Activated T-helper 1 cell treated with anti-CD3 and anti-CD28 coated beads, Interleukin-2, amount 50 U/mL, for 16 hours (primary cell): Measurements from ENCODE around the gene SYNPR.

Experiments used
- DNase-seq, 2 donors: peaks; one replicate each; pipeline ENCODE4 v3.0.0-alpha.2; 2020; ENCODE audit warnings: low read depth in 1 of 2, low spot score in 1 of 2

The SYNPR gene

GRCh38 chr3:63384382-63384781, 106.3 kb downstream of the SYNPR start:
- DNase-seq: no peak

GRCh38 chr3:63385629-63386028, 107.5 kb downstream of the SYNPR start:
- no peak for DNase-seq

GRCh38 chr3:63386568-63386967, 108.5 kb downstream of the SYNPR start:
- no peak for DNase-seq

- no peak for DNase-seq
Measured at GRCh38 chr3:63387568-63387967, 109.5 kb downstream of the SYNPR start.

- no peak for DNase-seq
Measured at GRCh38 chr3:63390710-63391230, 112.7 kb downstream of the SYNPR start.

- DNase-seq: no peak
Measured at GRCh38 chr3:63395960-63396359, 117.9 kb downstream of the SYNPR start.

- no peak for DNase-seq
Measured at GRCh38 chr3:63400246-63400860, 122.2 kb downstream of the SYNPR start.

GRCh38 chr3:63405882-63406281, 127.8 kb downstream of the SYNPR start:
- DNase-seq: no peak

- DNase-seq: no peak
Measured at GRCh38 chr3:63413523-63413922, 135.4 kb downstream of the SYNPR start.

- no peak for DNase-seq
Measured at GRCh38 chr3:63414607-63415006, 136.5 kb downstream of the SYNPR start.

- no peak for DNase-seq
Measured at GRCh38 chr3:63429905-63430304, 151.8 kb downstream of the SYNPR start.

- DNase-seq: no peak
Measured at GRCh38 chr3:63430875-63431274, 152.8 kb downstream of the SYNPR start.

- DNase-seq: no peak
Measured at GRCh38 chr3:63437858-63438257, 159.8 kb downstream of the SYNPR start.

GRCh38 chr3:63438826-63439371, 160.8 kb downstream of the SYNPR start:
- no peak for DNase-seq

- no peak for DNase-seq
Measured at GRCh38 chr3:63441262-63441661, 163.2 kb downstream of the SYNPR start.

- no peak for DNase-seq
Measured at GRCh38 chr3:63442918-63443317, 164.8 kb downstream of the SYNPR start.

- DNase-seq: no peak
Measured at GRCh38 chr3:63450023-63450422, 171.9 kb downstream of the SYNPR start.

GRCh38 chr3:63450634-63451363, 172.7 kb downstream of the SYNPR start:
- DNase-seq: no peak

- DNase-seq: no peak
Measured at GRCh38 chr3:63456901-63457300, 178.8 kb downstream of the SYNPR start.

- no peak for DNase-seq
Measured at GRCh38 chr3:63458405-63458804, 180.3 kb downstream of the SYNPR start.

GRCh38 chr3:63462732-63463131, 184.6 kb downstream of the SYNPR start:
- DNase-seq: no peak

- DNase-seq: no peak
Measured at GRCh38 chr3:63467392-63467791, 189.3 kb downstream of the SYNPR start.
